Stimulated activated effector memory CD8-positive, alpha-beta T cell treated with anti-CD3 and anti-CD28 coated beads, Interleukin-12 subunit alpha, Interleukin-12 subunit beta, amount 100 ng/mL, for 72 hours (primary cell): ENCODE results near the gene BCKDHB.
A peak's percentile ranks its signal among the peaks of the same experiment; 100 is the strongest.
"Not testable (repeated sequence)": the region's sequence is repeated elsewhere in the genome, so short reads cannot be mapped to it uniquely, and the experiment has no call there.

Experiments used
- ATAC-seq: fragments of 150-1000 bp; cut with Tn5 transposase; 2 replicates; pipeline ENCODE4 v1.10.0; 2021
- DNase-seq, 2 donors: peaks; one replicate each; pipeline ENCODE4 v3.0.0; 2021 to 2022; ENCODE audit warnings: low spot score in 2 of 2
- H3K27ac Mint-ChIP-seq: one replicate; pipeline ENCODE4 v1.8.0; 2022; ENCODE audit warnings: mild to moderate bottlenecking, mixed read lengths
- H3K36me3 Mint-ChIP-seq: one replicate; pipeline ENCODE4 v1.8.0; 2022; ENCODE audit warnings: mild to moderate bottlenecking, mixed read lengths
- H3K4me1 Mint-ChIP-seq: one replicate; pipeline ENCODE4 v1.8.0; 2022; ENCODE audit warnings: mixed read lengths
- H3K4me3 Mint-ChIP-seq: one replicate; pipeline ENCODE4 v1.8.0; 2022; ENCODE audit warnings: mild to moderate bottlenecking, mixed read lengths
- H3K9me3 Mint-ChIP-seq: one replicate; pipeline ENCODE4 v1.8.0; 2022; ENCODE audit warnings: mixed read lengths

The BCKDHB gene

GRCh38 chr6:80106418-80107235 lies at the start of gene BCKDHB:
Gene BCKDHB, plus strand, starts transcription at chr6:80106671. Its CDS starts 23 bp downstream, at chr6:80106694.
- ATAC-seq = peak; percentile 98
- DNase-seq = peak; percentile 87 to 97

GRCh38 chr6:80060774-80061173 lies 45.7 kb upstream of the BCKDHB start:
- Mint-ChIP-seq H3K36me3 (no peaks in the 10 kb centered on the region), H3K9me3 (no peaks in the 10 kb centered on the region), H3K4me3 (no peak overlapping the region), H3K27ac (no peak overlapping the region), H3K4me1 (no peaks in the 10 kb centered on the region)
- no peak for DNase-seq
- no peak for ATAC-seq

More at GRCh38 chr6:80106418-80107235, at the start of gene BCKDHB:
- Mint-ChIP-seq H3K27ac (peak within 1 kb of the TSS; percentile 79), H3K4me1 (peaks cover 19% of the 10 kb centered on the region), H3K4me3 (peak within 1 kb of the TSS; percentile 89), H3K9me3 (no peaks in the 10 kb centered on the region), H3K36me3 (peaks cover 7% of the 10 kb centered on the region)

- H3K4me3 Mint-ChIP-seq, H3K27ac Mint-ChIP-seq, H3K36me3 Mint-ChIP-seq, DNase-seq, ATAC-seq, H3K4me1 Mint-ChIP-seq, H3K9me3 Mint-ChIP-seq: not testable (repeated sequence)
Observed at GRCh38 chr6:80068146-80068545, 38.3 kb upstream of the BCKDHB start.

GRCh38 chr6:80070431-80070830 lies 36.0 kb upstream of the BCKDHB start:
- H3K4me1 Mint-ChIP-seq, ATAC-seq, DNase-seq, H3K4me3 Mint-ChIP-seq, H3K27ac Mint-ChIP-seq, H3K36me3 Mint-ChIP-seq, H3K9me3 Mint-ChIP-seq: not testable (repeated sequence)

- Mint-ChIP-seq H3K36me3 (no peaks in the 10 kb centered on the region), H3K27ac (no peak overlapping the region), H3K9me3 (no peaks in the 10 kb centered on the region), H3K4me1 (no peaks in the 10 kb centered on the region), H3K4me3 (no peak overlapping the region)
- no peak for ATAC-seq
- no peak for DNase-seq
Observed at GRCh38 chr6:80077067-80077466, 29.4 kb upstream of the BCKDHB start.

GRCh38 chr6:80088637-80089036 lies 17.8 kb upstream of the BCKDHB start:
- ATAC-seq (no peak), DNase-seq (no peak)
- no peaks in the 10 kb centered on the region for H3K4me1 Mint-ChIP-seq
- H3K36me3 Mint-ChIP-seq = no peaks in the 10 kb centered on the region
- no peak overlapping the region for H3K4me3 Mint-ChIP-seq
- no peaks in the 10 kb centered on the region for H3K9me3 Mint-ChIP-seq
- no peak overlapping the region for H3K27ac Mint-ChIP-seq

- no peak overlapping the region for H3K27ac Mint-ChIP-seq
- peaks cover 7% of the 10 kb centered on the region for H3K4me1 Mint-ChIP-seq
- H3K4me3 Mint-ChIP-seq = no peak overlapping the region
- H3K36me3 Mint-ChIP-seq = no peaks in the 10 kb centered on the region
- ATAC-seq (peak; percentile 26), DNase-seq (no peak)
- H3K9me3 Mint-ChIP-seq = no peaks in the 10 kb centered on the region
Observed at GRCh38 chr6:80091506-80091905, 15.0 kb upstream of the BCKDHB start.

GRCh38 chr6:80094017-80094416 lies 12.5 kb upstream of the BCKDHB start:
- H3K4me3 Mint-ChIP-seq = no peak overlapping the region
- ATAC-seq = no peak
- no peak for DNase-seq

GRCh38 chr6:80095600-80095999 lies 10.9 kb upstream of the BCKDHB start:
- no peak for DNase-seq

More at GRCh38 chr6:80094017-80094416, 12.5 kb upstream of the BCKDHB start:
- H3K9me3 Mint-ChIP-seq = no peaks in the 10 kb centered on the region
- H3K27ac Mint-ChIP-seq = no peak overlapping the region
- no peaks in the 10 kb centered on the region for H3K36me3 Mint-ChIP-seq
- H3K4me1 Mint-ChIP-seq = peaks cover 7% of the 10 kb centered on the region

GRCh38 chr6:80098392-80098791 lies 8.1 kb upstream of the BCKDHB start:
- DNase-seq = no peak
- Mint-ChIP-seq H3K4me1 (peaks cover 7% of the 10 kb centered on the region), H3K4me3 (no peak overlapping the region), H3K36me3 (no peaks in the 10 kb centered on the region), H3K27ac (no peak overlapping the region), H3K9me3 (no peaks in the 10 kb centered on the region)
- no peak for ATAC-seq

More at GRCh38 chr6:80095600-80095999, 10.9 kb upstream of the BCKDHB start:
- Mint-ChIP-seq H3K9me3 (no peaks in the 10 kb centered on the region), H3K36me3 (no peaks in the 10 kb centered on the region), H3K4me3 (no peak overlapping the region), H3K27ac (no peak overlapping the region), H3K4me1 (peaks cover 7% of the 10 kb centered on the region)
- ATAC-seq = no peak

GRCh38 chr6:80104520-80104919 lies 2.0 kb upstream of the BCKDHB start:
- Mint-ChIP-seq H3K4me1 (peaks cover 19% of the 10 kb centered on the region), H3K9me3 (no peaks in the 10 kb centered on the region), H3K27ac (no peak overlapping the region), H3K36me3 (peaks cover 7% of the 10 kb centered on the region), H3K4me3 (no peak overlapping the region)
- DNase-seq (no peak), ATAC-seq (no peak)

GRCh38 chr6:80105972-80106417 lies 476 bp upstream of the BCKDHB start:
- no peaks in the 10 kb centered on the region for H3K9me3 Mint-ChIP-seq
- peak overlapping the region; percentile 89 for H3K4me3 Mint-ChIP-seq
- peaks cover 7% of the 10 kb centered on the region for H3K36me3 Mint-ChIP-seq
- DNase-seq = no peak
- peak overlapping the region; percentile 79 for H3K27ac Mint-ChIP-seq
- ATAC-seq = peak; percentile 42
- H3K4me1 Mint-ChIP-seq = peaks cover 19% of the 10 kb centered on the region

- peaks cover 19% of the 10 kb centered on the region for H3K4me1 Mint-ChIP-seq
- not testable (repeated sequence) for H3K9me3 Mint-ChIP-seq, DNase-seq, H3K4me3 Mint-ChIP-seq, H3K36me3 Mint-ChIP-seq, ATAC-seq, H3K27ac Mint-ChIP-seq
Observed at GRCh38 chr6:80122576-80122975, 16.1 kb downstream of the BCKDHB start.

GRCh38 chr6:80126657-80127345 lies 20.3 kb downstream of the BCKDHB start:
- H3K36me3 Mint-ChIP-seq = peaks cover 14% of the 10 kb centered on the region
- H3K9me3 Mint-ChIP-seq = no peaks in the 10 kb centered on the region
- DNase-seq (no peak), ATAC-seq (no peak)
- peaks cover 15% of the 10 kb centered on the region for H3K4me1 Mint-ChIP-seq
- H3K4me3 Mint-ChIP-seq = no peak overlapping the region
- no peak overlapping the region for H3K27ac Mint-ChIP-seq

GRCh38 chr6:80129485-80129884 lies 23.0 kb downstream of the BCKDHB start:
- no peak overlapping the region for H3K27ac Mint-ChIP-seq
- H3K36me3 Mint-ChIP-seq = peaks cover 20% of the 10 kb centered on the region
- DNase-seq (no peak), ATAC-seq (no peak)
- H3K4me1 Mint-ChIP-seq = no peaks in the 10 kb centered on the region
- H3K9me3 Mint-ChIP-seq = no peaks in the 10 kb centered on the region
- H3K4me3 Mint-ChIP-seq = no peak overlapping the region

GRCh38 chr6:80133020-80133419 lies 26.5 kb downstream of the BCKDHB start:
- H3K4me3 Mint-ChIP-seq = no peak overlapping the region
- H3K4me1 Mint-ChIP-seq = no peaks in the 10 kb centered on the region
- H3K9me3 Mint-ChIP-seq = no peaks in the 10 kb centered on the region
- peak in 1 of 2 donors; percentile 2 for DNase-seq
- peak overlapping the region; percentile 36 for H3K27ac Mint-ChIP-seq
- no peak for ATAC-seq
- peaks cover 20% of the 10 kb centered on the region for H3K36me3 Mint-ChIP-seq
